ENCODE results near the gene MYL7.
A peak's percentile ranks its signal among the peaks of the same experiment; 100 is the strongest.
"Not testable (repeated sequence)": the region's sequence is repeated elsewhere in the genome, so short reads cannot be mapped to it uniquely, and the experiment has no call there.

MYL7 gene

GRCh38 chr7:44171901-44172300 is 30.8 kb upstream of the MYL7 start:
- DNase-seq (ENCODE audit: low read depth) = not testable (repeated sequence)

GRCh38 chr7:44167920-44168319 is 26.8 kb upstream of the MYL7 start:
- DNase-seq (ENCODE audit: low read depth) = no peak

GRCh38 chr7:44163591-44163990 is 22.5 kb upstream of the MYL7 start:
- peak; percentile 82 for DNase-seq (ENCODE audit: low read depth)

GRCh38 chr7:44162785-44163395 is 21.8 kb upstream of the MYL7 start:
- no peak for DNase-seq (ENCODE audit: low read depth)

- no peak for DNase-seq (ENCODE audit: low read depth)
Observed at GRCh38 chr7:44162179-44162578, 21.0 kb upstream of the MYL7 start.

GRCh38 chr7:44161371-44161770 is 20.2 kb upstream of the MYL7 start:
- DNase-seq (ENCODE audit: low read depth) = no peak

- DNase-seq (ENCODE audit: low read depth) = no peak
Observed at GRCh38 chr7:44159824-44160630, 18.9 kb upstream of the MYL7 start.

GRCh38 chr7:44158873-44159631 is 17.9 kb upstream of the MYL7 start:
- no peak for DNase-seq (ENCODE audit: low read depth)

- DNase-seq (ENCODE audit: low read depth) = no peak
Observed at GRCh38 chr7:44158096-44158872, 17.2 kb upstream of the MYL7 start.

- no peak for DNase-seq (ENCODE audit: low read depth)
Observed at GRCh38 chr7:44157116-44158080, 16.3 kb upstream of the MYL7 start.

- DNase-seq (ENCODE audit: low read depth) = no peak
Observed at GRCh38 chr7:44156453-44157010, 15.4 kb upstream of the MYL7 start.

- DNase-seq (ENCODE audit: low read depth) = no peak
Observed at GRCh38 chr7:44155191-44156185, 14.4 kb upstream of the MYL7 start.

GRCh38 chr7:44154703-44155102 is 13.6 kb upstream of the MYL7 start:
- DNase-seq (ENCODE audit: low read depth) = no peak

- no peak for DNase-seq (ENCODE audit: low read depth)
Observed at GRCh38 chr7:44153948-44154335, 12.8 kb upstream of the MYL7 start.

- no peak for DNase-seq (ENCODE audit: low read depth)
Observed at GRCh38 chr7:44152971-44153947, 12.1 kb upstream of the MYL7 start.

GRCh38 chr7:44151956-44152355 is 10.8 kb upstream of the MYL7 start:
- DNase-seq (ENCODE audit: low read depth) = no peak

- DNase-seq (ENCODE audit: low read depth) = no peak
Observed at GRCh38 chr7:44150966-44151941, 10.1 kb upstream of the MYL7 start.

Data from HS-5 (cell line).